Neural cell (in vitro differentiated cells): ENCODE data around the gene CHD6. TPM values are rescaled to one million over a fixed set of nuclear protein-coding genes. Genes with fewer than 3 reads are reported as not detected.

Experiments
- H2AFZ ChIP-seq: fragments of 200-600, 300-800 bp; sonication (generic), shearing (Covaris generic); 2 replicates; pipeline ENCODE4 v1.6.0; 2014; ENCODE audit warnings: low read depth, mild to moderate bottlenecking, antibody characterized with exemption, low read length, moderate library complexity
- H3F3A ChIP-seq: fragments of 200-600 bp; shearing (Covaris generic); 2 replicates; pipeline ENCODE4 v1.6.1; 2016; ENCODE audit warnings: mild to moderate bottlenecking, moderate library complexity, mixed read lengths, antibody characterized with exemption, low read length; ENCODE audit not compliant: insufficient read depth, poor library complexity, severe bottlenecking
- H3K27ac ChIP-seq: fragments of 200-600, 300-800 bp; sonication (generic), shearing (Covaris generic); 2 replicates; pipeline ENCODE4 v1.5.1; 2014; ENCODE audit warnings: mild to moderate bottlenecking, low read length, moderate library complexity
- H3K27me3 ChIP-seq: fragments of 300-800, 200-600 bp; sonication (generic), shearing (Covaris generic); 2 replicates; pipeline ENCODE4 v1.6.0; 2014; ENCODE audit warnings: mild to moderate bottlenecking, low read depth, low read length, moderate library complexity; ENCODE audit not compliant: insufficient read depth
- H3K36me3 ChIP-seq: fragments of 300-800, 200-600 bp; sonication (generic), shearing (Covaris generic); 2 replicates; pipeline ENCODE4 v1.5.1; 2014; ENCODE audit warnings: mild to moderate bottlenecking, antibody characterized with exemption, low read length, moderate library complexity; ENCODE audit not compliant: insufficient read depth
- H3K4me2 ChIP-seq: fragments of 300-800, 200-600 bp; sonication (generic), shearing (Covaris generic); 2 replicates; pipeline ENCODE4 v1.6.0; 2014; ENCODE audit warnings: mild to moderate bottlenecking, low read length
- H3K4me3 ChIP-seq: fragments of 300-800, 200-600 bp; sonication (generic), shearing (Covaris generic); 2 replicates; pipeline ENCODE4 v1.5.1; 2014; ENCODE audit warnings: mild to moderate bottlenecking, low read length, moderate library complexity
- H3K79me2 ChIP-seq: fragments of 200-600 bp; shearing (Covaris generic); replicated peaks from 2 replicates; pipeline ENCODE4 v1.6.0; 2014; ENCODE audit warnings: mild to moderate bottlenecking, low read length, moderate library complexity; ENCODE audit not compliant: insufficient read depth
- H3K9ac ChIP-seq: fragments of 300-800, 200-600 bp; sonication (generic), shearing (Covaris generic); 2 replicates; pipeline ENCODE4 v1.6.1; 2016; ENCODE audit warnings: mild to moderate bottlenecking, low read length, mixed read lengths
- H3K9me2 ChIP-seq: fragments of 200-600 bp; shearing (Covaris generic); 2 replicates; pipeline ENCODE4 v1.6.1; 2016; ENCODE audit warnings: mild to moderate bottlenecking, low read length, mixed read lengths; ENCODE audit not compliant: insufficient read depth
- H3K9me3 ChIP-seq: fragments of 200-600, 300-800 bp; sonication (generic), shearing (Covaris generic); 2 replicates; pipeline ENCODE4 v1.6.1; 2016; ENCODE audit warnings: mild to moderate bottlenecking, mixed run types, low read length, moderate library complexity, mixed read lengths
- H4K20me1 ChIP-seq: fragments of 200-600 bp; shearing (Covaris generic); 2 replicates; pipeline ENCODE4 v1.6.1; 2016; ENCODE audit warnings: mild to moderate bottlenecking, mixed run types; ENCODE audit not compliant: insufficient read depth
- CTCF ChIP-seq: fragments of 450-650 bp; IDR thresholded peaks from 2 replicates; pipeline ENCODE4 v1.5.1; 2014; ENCODE audit warnings: antibody characterized with exemption, mild to moderate bottlenecking, moderate library complexity; ENCODE audit not compliant: poor library complexity, severe bottlenecking
- EP300 ChIP-seq: fragments of 450-650 bp; conservative IDR thresholded peaks from 2 replicates; pipeline ENCODE4 v1.6.1; 2014; ENCODE audit warnings: antibody characterized with exemption, mild to moderate bottlenecking, moderate library complexity; ENCODE audit not compliant: poor library complexity, severe bottlenecking
- EZH2 ChIP-seq: fragments of 200-600, 300-800 bp; shearing (Covaris generic), sonication (generic); IDR thresholded peaks from 2 replicates; pipeline ENCODE4 v1.6.1; 2014; ENCODE audit warnings: antibody characterized with exemption, low read length, borderline replicate concordance, mild to moderate bottlenecking; ENCODE audit not compliant: insufficient read depth, poor library complexity, severe bottlenecking
- MXI1 ChIP-seq: fragments of 450-650 bp; conservative IDR thresholded peaks from 2 replicates; pipeline ENCODE4 v1.6.1; 2014; ENCODE audit warnings: antibody characterized with exemption, mild to moderate bottlenecking; ENCODE audit not compliant: poor library complexity, severe bottlenecking
- POLR2AphosphoS5 ChIP-seq: IDR thresholded peaks from 2 replicates; pipeline ENCODE4 v1.6.1; 2012
- RAD21 ChIP-seq: fragments of 450-650 bp; conservative IDR thresholded peaks from 2 replicates; pipeline ENCODE4 v1.6.1; 2014; ENCODE audit warnings: antibody characterized with exemption, mild to moderate bottlenecking, moderate library complexity
- REST ChIP-seq: IDR thresholded peaks from 2 replicates; pipeline ENCODE4 v1.6.1; 2012; ENCODE audit warnings: borderline replicate concordance
- SMC3 ChIP-seq: fragments of 450-650 bp; conservative IDR thresholded peaks from 2 replicates; pipeline ENCODE4 v1.6.1; 2014; ENCODE audit warnings: antibody characterized with exemption, mild to moderate bottlenecking, moderate library complexity; ENCODE audit not compliant: poor library complexity
- TAF1 ChIP-seq: IDR thresholded peaks from 2 replicates; pipeline ENCODE4 v1.6.1; 2012; ENCODE audit warnings: low read depth
- polyA plus RNA-seq: library from polyadenylated mRNA; depleted of rRNA; stranded (reverse); fragments of >200 nt; gene quantifications from 2 replicates; pipeline ENCODE4 v1.2.3, GENCODE V29; 2014

CHD6 gene
- polyA plus RNA-seq, 1 donor from 2014 or later, result 22.9 TPM

GRCh38 chr20:41362748-41363140 is 255.4 kb downstream of the CHD6 start:
- H3K27ac ChIP-seq, result no peak overlapping the region

More at GRCh38 chr20:41362748-41363140, 255.4 kb downstream of the CHD6 start:
- TF ChIP-seq CTCF, result no peak
- no peak for TF ChIP-seq TAF1
- no peak for TF ChIP-seq RAD21
- no peak for TF ChIP-seq SMC3
- no peak for TF ChIP-seq EP300
- no peak for TF ChIP-seq POLR2AphosphoS5
- TF ChIP-seq MXI1, result no peak
- TF ChIP-seq EZH2, result no peak
- no peak for TF ChIP-seq REST
- no peak overlapping the region for H2AFZ ChIP-seq
- H4K20me1 ChIP-seq, result no peaks in the 10 kb centered on the region
- no peak overlapping the region for H3K4me3 ChIP-seq
- H3K9ac ChIP-seq, result no peak overlapping the region
- no peak overlapping the region for H3K4me2 ChIP-seq
- H3K9me3 ChIP-seq, result no peaks in the 10 kb centered on the region
- H3K79me2 ChIP-seq, result no peaks in the 10 kb centered on the region
- H3K9me2 ChIP-seq, result no peaks in the 10 kb centered on the region
- peaks cover 30% of the 10 kb centered on the region for H3K27me3 ChIP-seq
- no peaks in the 10 kb centered on the region for H3F3A ChIP-seq
- no peaks in the 10 kb centered on the region for H3K36me3 ChIP-seq
